ENCODE results near the gene SERPINE2. TPM values are rescaled to one million over a fixed set of nuclear protein-coding genes. Genes with fewer than 3 reads are reported as not detected.

Gene SERPINE2
- total and polyA plus RNA-seq, 10 donors = 20.9 to 105 (median 33.2) TPM

GRCh38 chr2:224063298-224063648, 24.2 kb upstream of the SERPINE2 start:
- Histone ChIP-seq H3K27me3 (replicated peaks in 1 of 7) (no peaks in the 10 kb centered on the region), H3K9me3 (no peaks in the 10 kb centered on the region), H3K27ac (no peak overlapping the region), H3K4me3 (no peak overlapping the region), H3K4me1 (no peaks in the 10 kb centered on the region), H3K36me3 (no peaks in the 10 kb centered on the region)
- intact Hi-C loops (cut with DNase I; ENCODE audit: low total_unique reads) = no loop called here
- TF ChIP-seq POLR2AphosphoS5 (IDR thresholded peaks at IDR 0.05) (no peak), POLR2A (IDR thresholded peaks at IDR 0.05) (no peak)
- TF ChIP-seq, protein P1, sequence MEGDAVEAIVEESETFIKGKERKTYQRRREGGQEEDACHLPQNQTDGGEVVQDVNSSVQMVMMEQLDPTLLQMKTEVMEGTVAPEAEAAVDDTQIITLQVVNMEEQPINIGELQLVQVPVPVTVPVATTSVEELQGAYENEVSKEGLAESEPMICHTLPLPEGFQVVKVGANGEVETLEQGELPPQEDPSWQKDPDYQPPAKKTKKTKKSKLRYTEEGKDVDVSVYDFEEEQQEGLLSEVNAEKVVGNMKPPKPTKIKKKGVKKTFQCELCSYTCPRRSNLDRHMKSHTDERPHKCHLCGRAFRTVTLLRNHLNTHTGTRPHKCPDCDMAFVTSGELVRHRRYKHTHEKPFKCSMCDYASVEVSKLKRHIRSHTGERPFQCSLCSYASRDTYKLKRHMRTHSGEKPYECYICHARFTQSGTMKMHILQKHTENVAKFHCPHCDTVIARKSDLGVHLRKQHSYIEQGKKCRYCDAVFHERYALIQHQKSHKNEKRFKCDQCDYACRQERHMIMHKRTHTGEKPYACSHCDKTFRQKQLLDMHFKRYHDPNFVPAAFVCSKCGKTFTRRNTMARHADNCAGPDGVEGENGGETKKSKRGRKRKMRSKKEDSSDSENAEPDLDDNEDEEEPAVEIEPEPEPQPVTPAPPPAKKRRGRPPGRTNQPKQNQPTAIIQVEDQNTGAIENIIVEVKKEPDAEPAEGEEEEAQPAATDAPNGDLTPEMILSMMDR (IDR thresholded peaks at IDR 0.05 in 8 of 11, conservative IDR thresholded peaks at IDR 0.05 in 3 of 11) = no peak
- WGBS, 5 donors = 87 to 98% (median 90%) methylated on average over 4 of the region's 4 CpGs
- no peak for DNase-seq

- Histone ChIP-seq H3K4me3 (no peak overlapping the region), H3K9me3 (no peaks in the 10 kb centered on the region), H3K27me3 (replicated peaks in 1 of 7) (no peaks in the 10 kb centered on the region), H3K27ac (no peak overlapping the region), H3K4me1 (no peaks in the 10 kb centered on the region), H3K36me3 (no peaks in the 10 kb centered on the region)
- TF ChIP-seq POLR2AphosphoS5 (IDR thresholded peaks at IDR 0.05) (no peak), POLR2A (IDR thresholded peaks at IDR 0.05) (no peak)
- TF ChIP-seq, protein P1 (IDR thresholded peaks at IDR 0.05 in 8 of 11, conservative IDR thresholded peaks at IDR 0.05 in 3 of 11) = no peak
- intact Hi-C loops (cut with DNase I; ENCODE audit: low total_unique reads) = no loop called here
- DNase-seq = no peak
- 57 to 73% (median 66%) methylated on average over 5 of the region's 5 CpGs for WGBS, 5 donors
Measured at GRCh38 chr2:224062481-224063297, 23.6 kb upstream of the SERPINE2 start.

GRCh38 chr2:224060783-224061482, 21.8 kb upstream of the SERPINE2 start:
- 84 to 98% (median 88%) methylated on average over 2 of the region's 2 CpGs for WGBS, 5 donors
- intact Hi-C loops (cut with DNase I; ENCODE audit: low total_unique reads) = no loop called here
- no peak for TF ChIP-seq POLR2A (IDR thresholded peaks at IDR 0.05)
- no peak for TF ChIP-seq POLR2AphosphoS5 (IDR thresholded peaks at IDR 0.05)
- TF ChIP-seq, protein P1 (IDR thresholded peaks at IDR 0.05 in 8 of 11, conservative IDR thresholded peaks at IDR 0.05 in 3 of 11) = no peak

GRCh38 chr2:224059178-224059577, 20.1 kb upstream of the SERPINE2 start:
- intact Hi-C loops (cut with DNase I; ENCODE audit: low total_unique reads) = no loop called here
- Histone ChIP-seq H3K4me3 (no peak overlapping the region), H3K9me3 (no peaks in the 10 kb centered on the region), H3K36me3 (no peaks in the 10 kb centered on the region), H3K27me3 (replicated peaks in 1 of 7) (no peaks in the 10 kb centered on the region), H3K27ac (no peak overlapping the region), H3K4me1 (no peaks in the 10 kb centered on the region)
- TF ChIP-seq, protein P1 (IDR thresholded peaks at IDR 0.05 in 8 of 11, conservative IDR thresholded peaks at IDR 0.05 in 3 of 11) = no peak
- TF ChIP-seq POLR2AphosphoS5 (IDR thresholded peaks at IDR 0.05) (no peak), POLR2A (IDR thresholded peaks at IDR 0.05) (no peak)
- no peak for DNase-seq
- WGBS, 5 donors = 77 to 90% (median 78%) methylated on average over 1 of the region's 1 CpG

More at GRCh38 chr2:224060783-224061482, 21.8 kb upstream of the SERPINE2 start:
- no peak overlapping the region for H3K4me3 ChIP-seq
- no peak overlapping the region for H3K27ac ChIP-seq
- DNase-seq = no peak
- no peaks in the 10 kb centered on the region for H3K4me1 ChIP-seq
- no peaks in the 10 kb centered on the region for H3K27me3 ChIP-seq (replicated peaks in 1 of 7)
- H3K9me3 ChIP-seq = no peaks in the 10 kb centered on the region
- no peaks in the 10 kb centered on the region for H3K36me3 ChIP-seq
